Right lobe of liver (tissue), 6 donors: ENCODE results near the gene OST4. TPM values are rescaled to one million over a fixed set of nuclear protein-coding genes. Genes with fewer than 3 reads are reported as not detected.

ENCODE experiments used
- ATAC-seq, 4 donors: fragments of 200-7000 bp; cut with Tn5 transposase; one replicate each; pipeline ENCODE4 v1.9.1; 2020; ENCODE audit warnings: mild to moderate bottlenecking in 4 of 4, moderate library complexity in 4 of 4
- DNase-seq, 3 donors: peaks; one replicate each; pipeline ENCODE4 v3.0.0-alpha.2; 2020
- H3K27ac ChIP-seq, 3 donors: fragments of 200-600 bp; one replicate each; pipeline ENCODE4 v1.8.0; 2022
- H3K27me3 ChIP-seq, 2 donors: fragments of 200-600 bp; one replicate each; pipeline ENCODE4 v1.8.0; 2022
- H3K36me3 ChIP-seq, 4 donors: fragments of 200-600 bp; sonication (generic) in 1 of 4; one replicate each; pipeline versions ENCODE4 v1.5.1 to v1.8.0; 2017 to 2022; ENCODE audit warnings: control low read depth in 1 of 4
- H3K4me1 ChIP-seq, 4 donors: fragments of 200-600 bp; sonication (generic) in 1 of 4; one replicate each; pipeline versions ENCODE4 v1.5.1 to v1.8.0; 2017 to 2022; ENCODE audit warnings: control low read depth in 1 of 4
- H3K4me3 ChIP-seq, 3 donors: fragments of 200-600 bp; one replicate each; pipeline ENCODE4 v1.8.0; 2022
- H3K9me3 ChIP-seq, 4 donors: fragments of 200-600 bp; sonication (generic) in 1 of 4; one replicate each; pipeline versions ENCODE4 v1.5.1 to v1.8.0; 2017 to 2022; ENCODE audit warnings: control low read depth in 1 of 4
- CTCF ChIP-seq, 4 donors: fragments of 200-600 bp in 3 of 4; fragments of 450-650 bp in 1 of 4; IDR thresholded peaks; one replicate each; pipeline versions ENCODE4 v1.5.1 to v1.8.0; 2016 to 2022; ENCODE audit warnings: antibody characterized with exemption in 4 of 4, mild to moderate bottlenecking in 2 of 4
- POLR2A ChIP-seq: fragments of 450-650 bp; IDR thresholded peaks from one replicate; pipeline ENCODE4 v1.6.1; 2017; ENCODE audit warnings: antibody characterized with exemption, mild to moderate bottlenecking
- WGBS: methylation state at CpG from one replicate; pipeline ENCODE4 v1.1.6; 2018; ENCODE audit warnings: low coverage, low lambda C conversion rate; ENCODE audit not compliant: insufficient coverage; ENCODE audit errors: missing lambda C conversion rate; 5-methylcytosine and 5-hydroxymethylcytosine counted together
- intact Hi-C, 2 donors: fragments of 100-400 bp; cut with DNase I; formaldehyde crosslinking; loops; one replicate each; pipeline versions ENCODE4 v1.11.2 to v1.14.1; 2022
- total RNA-seq, 6 experiments: library from RNA; depleted of rRNA in 2 of 6; stranded (reverse); fragments of >200 nt in 2 of 6; fragmentation: NEBNext Ultra II Directional in 3 of 6; extraction: Animal tissue kit (Norgen Biotek cat#: 25700) in 3 of 6; gene quantifications; one replicate each; pipeline versions ENCODE4 v1.1.0 to v1.2.4, GENCODE V29; 2016 to 2023
- donor health status: DM: no; HTN: yes; CAD: no.
- donor health status: DM: no; HTN: no; CAD: no.
- donor health status: DM: no; HTN: no; CAD: no.
- donor health status: DM: no; HTN: yes; CAD: no.
- donor health status: DM: no; HTN: yes; CAD: no.

The OST4 gene
- total RNA-seq, 6 experiments from 2014 or later = 144 to 182 (median 161) TPM

- ATAC-seq (no peak), DNase-seq (no peak)
- intact Hi-C loops = loop anchor here (10.0 kb wide), 3 partner anchors 103 to 203 kb away; partner anchors contain the start of gene DNAJC5G (in 1 of the 2)
- Histone ChIP-seq H3K27me3 (no peaks in the 10 kb centered on the region), H3K27ac (peak overlapping the region in 2 of 3 donors; percentile 78 to 90), H3K4me1 (peaks cover 0 to 70% (median 23%) of the 10 kb centered on the region in 4 donors), H3K36me3 (peaks cover 0 to 6% (median 2%) of the 10 kb centered on the region in 4 donors), H3K9me3 (no peaks in the 10 kb centered on the region), H3K4me3 (no peak overlapping the region)
- WGBS = 45% methylated on average over 16 of the region's 25 CpGs
- TF ChIP-seq CTCF (IDR thresholded peaks at IDR 0.05) (no peak), POLR2A (no peak)
These were observed 20.6 kb upstream of the OST4 start for GRCh38 chr2:27091746-27092695.

GRCh38 chr2:27089111-27089954, 17.9 kb upstream of the OST4 start:
- Histone ChIP-seq H3K27me3 (no peaks in the 10 kb centered on the region), H3K9me3 (no peaks in the 10 kb centered on the region), H3K36me3 (no peaks in the 10 kb centered on the region), H3K4me1 (peaks cover 0 to 51% (median 11%) of the 10 kb centered on the region in 4 donors), H3K4me3 (peak overlapping the region; percentile 52 to 77 (median 64)), H3K27ac (peak overlapping the region; percentile 35 to 57 (median 44))
- TF ChIP-seq CTCF (IDR thresholded peaks at IDR 0.05) (no peak), POLR2A (no peak)
- DNase-seq (peak in 1 of 3 donors; percentile 69), ATAC-seq (no peak)
- intact Hi-C loops = loop anchor here in 1 of 2 donors (10.0 kb wide), 2 partner anchors 65 to 125 kb away; no protein-coding TSS in a partner anchor
- WGBS = 17% methylated on average over 5 of the region's 14 CpGs

- no peaks in the 10 kb centered on the region for H3K9me3 ChIP-seq
- no peak for ATAC-seq
- no peaks in the 10 kb centered on the region for H3K27me3 ChIP-seq
- peak overlapping the region; percentile 52 to 77 (median 64) for H3K4me3 ChIP-seq
- peaks cover 0 to 45% (median 10%) of the 10 kb centered on the region in 4 donors for H3K4me1 ChIP-seq
- no peaks in the 10 kb centered on the region for H3K36me3 ChIP-seq
- intact Hi-C loops = loop anchor here in 1 of 2 donors (10.0 kb wide), 2 partner anchors 64 to 124 kb away; no protein-coding TSS in a partner anchor
- DNase-seq = no peak
- 10% methylated on average over 6 of the region's 6 CpGs for WGBS
- peak overlapping the region; percentile 35 to 57 (median 44) for H3K27ac ChIP-seq
- no peak for TF ChIP-seq POLR2A
- TF ChIP-seq CTCF (IDR thresholded peaks at IDR 0.05) = no peak
These were observed 17.2 kb upstream of the OST4 start for GRCh38 chr2:27088634-27089033.

GRCh38 chr2:27087823-27088410, 16.5 kb upstream of the OST4 start:
- H3K4me1 ChIP-seq = peaks cover 0 to 38% (median 7%) of the 10 kb centered on the region in 4 donors

More at GRCh38 chr2:27087823-27088410, 16.5 kb upstream of the OST4 start:
- DNase-seq (no peak), ATAC-seq (peak in 2 of 4 donors; percentile 1 to 3)
- 23% methylated on average over 2 of the region's 5 CpGs for WGBS
- peak overlapping the region; percentile 52 to 77 (median 64) for H3K4me3 ChIP-seq
- no peak for TF ChIP-seq CTCF (IDR thresholded peaks at IDR 0.05)
- no peak for TF ChIP-seq POLR2A
- H3K9me3 ChIP-seq = no peaks in the 10 kb centered on the region
- intact Hi-C loops = loop anchor here in 1 of 2 donors (10.0 kb wide), 2 partner anchors 63 to 123 kb away; no protein-coding TSS in a partner anchor
- H3K27ac ChIP-seq = peak overlapping the region; percentile 35 to 57 (median 44)
- no peaks in the 10 kb centered on the region for H3K36me3 ChIP-seq
- H3K27me3 ChIP-seq = no peaks in the 10 kb centered on the region
